Mesenchymal stem cell (in vitro differentiated cells and primary cell): ENCODE data around the gene NXT1.
A peak's percentile ranks its signal among the peaks of the same experiment; 100 is the strongest.

Source experiments
- DNase-seq: peaks from one replicate; pipeline ENCODE4 v3.0.0-alpha.2; 2013
- H2AFZ ChIP-seq: one replicate; pipeline ENCODE4 v1.6.1; 2013; ENCODE audit warnings: low read depth, mild to moderate bottlenecking, control low read depth, inconsistent platforms, low read length, moderate library complexity
- H2AK5ac ChIP-seq: 2 replicates; pipeline ENCODE4 v1.6.1; 2013; ENCODE audit warnings: low read length, moderate library complexity, mild to moderate bottlenecking, inconsistent platforms; ENCODE audit not compliant: severe bottlenecking
- H2BK120ac ChIP-seq: one replicate; pipeline ENCODE4 v1.6.1; 2013; ENCODE audit warnings: low read depth, mild to moderate bottlenecking, inconsistent platforms, low read length, moderate library complexity
- H2BK12ac ChIP-seq, 2 experiments: one replicate each; pipeline ENCODE4 v1.6.1; 2013; ENCODE audit warnings: inconsistent platforms in 2 of 2, low read length in 2 of 2, mild to moderate bottlenecking in 2 of 2, moderate library complexity in 2 of 2, control low read depth in 1 of 2
- H2BK15ac ChIP-seq: one replicate; pipeline ENCODE4 v1.6.1; 2013; ENCODE audit warnings: mild to moderate bottlenecking, low read depth, inconsistent platforms; ENCODE audit not compliant: poor library complexity, severe bottlenecking
- H2BK5ac ChIP-seq: 2 replicates; pipeline ENCODE4 v1.6.1; 2013; ENCODE audit warnings: low read depth, mild to moderate bottlenecking, low read length, control low read depth, inconsistent platforms; ENCODE audit not compliant: poor library complexity, severe bottlenecking
- H3K14ac ChIP-seq, 2 experiments: one replicate each; pipeline ENCODE4 v1.6.1; 2013; ENCODE audit warnings: inconsistent platforms in 2 of 2, low read length in 2 of 2, control low read depth in 1 of 2, mild to moderate bottlenecking in 1 of 2, moderate library complexity in 1 of 2
- H3K18ac ChIP-seq, 2 experiments: one replicate each; pipeline ENCODE4 v1.6.1; 2013; ENCODE audit warnings: inconsistent platforms in 2 of 2, low read length in 2 of 2, control low read depth in 1 of 2, low read depth in 1 of 2, mild to moderate bottlenecking in 1 of 2
- H3K23ac ChIP-seq, 2 experiments: one replicate each; pipeline ENCODE4 v1.6.1; 2013; ENCODE audit warnings: inconsistent platforms in 2 of 2, low read length in 2 of 2, mild to moderate bottlenecking in 2 of 2, moderate library complexity in 2 of 2, control low read depth in 1 of 2
- H3K27ac ChIP-seq: 2 replicates; pipeline ENCODE4 v1.5.1; 2013; ENCODE audit warnings: mild to moderate bottlenecking, moderate library complexity, low read length, control low read depth, inconsistent platforms; ENCODE audit not compliant: poor library complexity, severe bottlenecking
- H3K27me3 ChIP-seq, 2 experiments: 2 replicates each; pipeline versions ENCODE4 v1.6.1 to v1.7.0; 2013; ENCODE audit warnings: low read length in 2 of 2, mild to moderate bottlenecking in 2 of 2, moderate library complexity in 2 of 2, control low read depth in 1 of 2, inconsistent platforms in 1 of 2; ENCODE audit not compliant: control insufficient read depth in 1 of 2, insufficient read depth in 1 of 2
- H3K36me3 ChIP-seq, 2 experiments: 2 replicates each; pipeline versions ENCODE4 v1.6.1 to v1.7.0; 2013; ENCODE audit warnings: low read length in 2 of 2, control low read depth in 1 of 2, inconsistent platforms in 1 of 2, low read depth in 1 of 2, mild to moderate bottlenecking in 1 of 2; ENCODE audit not compliant: insufficient read depth in 2 of 2, control insufficient read depth in 1 of 2
- H3K4ac ChIP-seq, 2 experiments: one replicate each; pipeline ENCODE4 v1.6.1; 2013; ENCODE audit warnings: inconsistent platforms in 2 of 2, low read length in 2 of 2, mild to moderate bottlenecking in 2 of 2, moderate library complexity in 2 of 2, control low read depth in 1 of 2, low read depth in 1 of 2
- H3K4me1 ChIP-seq: 2 replicates; pipeline ENCODE4 v1.6.1; 2013; ENCODE audit warnings: low read depth, low read length, control low read depth; ENCODE audit not compliant: control insufficient read depth, insufficient read depth
- H3K4me2 ChIP-seq: 2 replicates; pipeline ENCODE4 v1.6.1; 2013; ENCODE audit warnings: low read length, mild to moderate bottlenecking, inconsistent platforms; ENCODE audit not compliant: poor library complexity, severe bottlenecking
- H3K4me3 ChIP-seq, 2 experiments: 2 replicates each; pipeline versions ENCODE4 v1.5.1 to v1.7.0; 2013; ENCODE audit warnings: low read length in 2 of 2, mild to moderate bottlenecking in 2 of 2, control low read depth in 1 of 2, low read depth in 1 of 2; ENCODE audit not compliant: insufficient read depth in 1 of 2
- H3K79me1 ChIP-seq: replicated peaks from 2 replicates; pipeline ENCODE4 v1.6.1; 2013; ENCODE audit warnings: mild to moderate bottlenecking, control low read depth, low read length, inconsistent platforms; ENCODE audit not compliant: poor library complexity, severe bottlenecking
- H3K9ac ChIP-seq: 2 replicates; pipeline ENCODE4 v1.7.0; 2013; ENCODE audit warnings: mild to moderate bottlenecking, low read length, moderate library complexity
- H3K9me3 ChIP-seq: 2 replicates; pipeline ENCODE4 v1.7.0; 2013; ENCODE audit warnings: mild to moderate bottlenecking, low read length; ENCODE audit not compliant: control insufficient read depth
- H4K8ac ChIP-seq: one replicate; pipeline ENCODE4 v1.6.1; 2013; ENCODE audit warnings: inconsistent platforms, mild to moderate bottlenecking, low read length, moderate library complexity
- H4K91ac ChIP-seq: one replicate; pipeline ENCODE4 v1.6.1; 2013; ENCODE audit warnings: mild to moderate bottlenecking, low read length, inconsistent platforms
- WGBS: methylation state at CpG from one replicate; pipeline ENCODE4 v1.1.7; 2013; ENCODE audit warnings: mixed read lengths; 5-methylcytosine and 5-hydroxymethylcytosine counted together

NXT1 gene

GRCh38 chr20:23381876-23382275 is 31.3 kb downstream of the NXT1 start:
- H2BK15ac ChIP-seq: no peak overlapping the region
- H3K9me3 ChIP-seq: peaks cover 13% of the 10 kb centered on the region
- no peak overlapping the region for H2BK5ac ChIP-seq
- no peak for DNase-seq
- peaks cover 19 to 72% of the 10 kb centered on the region in 2 experiments for H3K36me3 ChIP-seq
- H2BK120ac ChIP-seq: no peak overlapping the region
- no peak overlapping the region for H3K4me3 ChIP-seq
- H3K9ac ChIP-seq: no peak overlapping the region
- H2AK5ac ChIP-seq: no peak overlapping the region
- no peak overlapping the region for H3K4me2 ChIP-seq
- peak overlapping the region in 1 of 2 experiments; percentile 7 for H2BK12ac ChIP-seq
- no peak overlapping the region for H4K91ac ChIP-seq
- peaks cover 25% of the 10 kb centered on the region for H3K79me1 ChIP-seq
- H3K4ac ChIP-seq: no peak overlapping the region
- H3K23ac ChIP-seq: peak overlapping the region in 1 of 2 experiments; percentile 34
- no peak overlapping the region for H3K27ac ChIP-seq
- H3K4me1 ChIP-seq: no peaks in the 10 kb centered on the region
- no peak overlapping the region for H3K14ac ChIP-seq
- no peak overlapping the region for H3K18ac ChIP-seq
- no peaks in the 10 kb centered on the region for H3K27me3 ChIP-seq
- no peak overlapping the region for H4K8ac ChIP-seq
- no peak overlapping the region for H2AFZ ChIP-seq

GRCh38 chr20:23386304-23387117 is 35.9 kb downstream of the NXT1 start:
- no peak overlapping the region for H2AFZ ChIP-seq
- no peaks in the 10 kb centered on the region for H3K27me3 ChIP-seq
- peaks cover 17% of the 10 kb centered on the region for H3K9me3 ChIP-seq
- H3K18ac ChIP-seq: no peak overlapping the region
- no peak overlapping the region for H4K8ac ChIP-seq
- H3K79me1 ChIP-seq: peaks cover 27% of the 10 kb centered on the region
- no peak overlapping the region for H2BK15ac ChIP-seq
- no peak overlapping the region for H3K4ac ChIP-seq
- H3K4me3 ChIP-seq: no peak overlapping the region
- no peak overlapping the region for H3K14ac ChIP-seq
- H3K36me3 ChIP-seq: peaks cover 20 to 80% of the 10 kb centered on the region in 2 experiments
- no peak overlapping the region for H2AK5ac ChIP-seq
- no peak overlapping the region for H4K91ac ChIP-seq
- H2BK120ac ChIP-seq: no peak overlapping the region
- no peaks in the 10 kb centered on the region for H3K4me1 ChIP-seq
- H3K23ac ChIP-seq: no peak overlapping the region
- H3K27ac ChIP-seq: no peak overlapping the region
- no peak overlapping the region for H3K9ac ChIP-seq
- H2BK5ac ChIP-seq: no peak overlapping the region
- no peak overlapping the region for H2BK12ac ChIP-seq
- no peak for DNase-seq
- H3K4me2 ChIP-seq: no peak overlapping the region
- WGBS: 100% methylated on average over 3 of the region's 6 CpGs

GRCh38 chr20:23387118-23387443 is 36.5 kb downstream of the NXT1 start:
- WGBS: 98% methylated on average over 2 of the region's 3 CpGs

GRCh38 chr20:23390091-23390774 is 39.6 kb downstream of the NXT1 start:
- no peak overlapping the region for H3K14ac ChIP-seq
- no peak overlapping the region for H3K18ac ChIP-seq
- no peak overlapping the region for H2BK5ac ChIP-seq
- no peak overlapping the region for H2BK120ac ChIP-seq
- no peaks in the 10 kb centered on the region for H3K27me3 ChIP-seq
- no peak overlapping the region for H3K4me2 ChIP-seq
- no peak overlapping the region for H3K4ac ChIP-seq
- no peak overlapping the region for H4K91ac ChIP-seq
- H2BK12ac ChIP-seq: no peak overlapping the region
- H3K4me1 ChIP-seq: no peaks in the 10 kb centered on the region
- peaks cover 8% of the 10 kb centered on the region for H3K9me3 ChIP-seq
- no peak overlapping the region for H3K9ac ChIP-seq
- H2AFZ ChIP-seq: no peak overlapping the region
- H3K27ac ChIP-seq: no peak overlapping the region
- H3K4me3 ChIP-seq: no peak overlapping the region
- no peak overlapping the region for H2BK15ac ChIP-seq
- no peak for DNase-seq
- no peak overlapping the region for H3K23ac ChIP-seq
- H4K8ac ChIP-seq: no peak overlapping the region
- H3K79me1 ChIP-seq: peaks cover 39% of the 10 kb centered on the region
- WGBS: 97% methylated on average over 1 of the region's 1 CpG
- H3K36me3 ChIP-seq: peaks cover 33 to 89% of the 10 kb centered on the region in 2 experiments
- no peak overlapping the region for H2AK5ac ChIP-seq

More at GRCh38 chr20:23387118-23387443, 36.5 kb downstream of the NXT1 start:
- Histone ChIP-seq H3K14ac (no peak overlapping the region), H2BK12ac (no peak overlapping the region), H3K23ac (no peak overlapping the region), H3K79me1 (peaks cover 24% of the 10 kb centered on the region), H2AK5ac (no peak overlapping the region), H3K9me3 (peaks cover 17% of the 10 kb centered on the region), H2BK5ac (no peak overlapping the region), H2BK15ac (no peak overlapping the region), H3K4ac (no peak overlapping the region), H3K36me3 (peaks cover 19 to 82% of the 10 kb centered on the region in 2 experiments), H2BK120ac (no peak overlapping the region), H3K4me3 (no peak overlapping the region), H4K91ac (no peak overlapping the region), H3K4me2 (no peak overlapping the region), H3K18ac (no peak overlapping the region), H4K8ac (no peak overlapping the region), H3K27ac (no peak overlapping the region), H3K9ac (no peak overlapping the region), H2AFZ (no peak overlapping the region), H3K4me1 (no peaks in the 10 kb centered on the region), H3K27me3 (no peaks in the 10 kb centered on the region)
- no peak for DNase-seq
